OCI-LY1 (cell line): ENCODE data around the gene PRM1.

Experiments
- CTCF ChIP-seq: fragments of 200-600 bp; sonication (generic), shearing (Covaris generic); IDR thresholded peaks from 2 replicates; pipeline ENCODE4 v1.5.1; 2017; ENCODE audit warnings: mild to moderate bottlenecking, antibody characterized with exemption, low read length, moderate library complexity, mixed read lengths
- EZH2 ChIP-seq: fragments of 200-600 bp; sonication (generic), shearing (Covaris generic); IDR thresholded peaks from 2 replicates; pipeline ENCODE4 v1.8.0; 2017; ENCODE audit warnings: borderline replicate concordance, mixed run types, mild to moderate bottlenecking, antibody characterized with exemption, low read length, moderate library complexity, mixed read lengths

- TF ChIP-seq CTCF (no peak), EZH2 (no peak)
Observed at GRCh38 chr16:11312718-11313492, 31.8 kb upstream of the PRM1 start.
